GM21825 (cell line): ENCODE data around the gene GHR.

Experiments
- ATAC-seq: cut with Tn5 transposase; IDR thresholded peaks from one replicate; pipeline ENCODE4 v1.9.1; 2021; ENCODE audit warnings: mild to moderate bottlenecking, moderate library complexity; ENCODE audit not compliant: unreplicated experiment

The GHR gene

DNA sequence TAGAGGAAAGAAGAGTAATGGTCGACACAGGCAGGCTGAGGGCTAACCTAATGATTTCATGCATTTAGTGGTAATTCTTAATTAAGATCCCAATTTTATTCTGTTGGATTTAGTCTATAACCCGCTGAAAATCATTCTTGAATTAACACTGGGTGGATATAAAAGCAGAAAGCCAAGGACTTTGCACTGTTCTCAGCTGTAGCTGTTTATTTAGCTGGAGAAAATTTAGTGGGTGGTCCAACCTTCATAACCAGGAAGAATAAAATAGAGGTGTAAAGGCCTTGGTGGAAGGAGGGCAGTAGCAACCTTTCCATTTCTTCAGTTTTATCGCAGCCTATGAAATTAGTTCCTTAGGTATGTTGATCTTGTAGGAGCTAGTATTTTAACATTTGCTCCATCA is 92.3 kb downstream of the GHR start:
- no peak for ATAC-seq

DNA sequence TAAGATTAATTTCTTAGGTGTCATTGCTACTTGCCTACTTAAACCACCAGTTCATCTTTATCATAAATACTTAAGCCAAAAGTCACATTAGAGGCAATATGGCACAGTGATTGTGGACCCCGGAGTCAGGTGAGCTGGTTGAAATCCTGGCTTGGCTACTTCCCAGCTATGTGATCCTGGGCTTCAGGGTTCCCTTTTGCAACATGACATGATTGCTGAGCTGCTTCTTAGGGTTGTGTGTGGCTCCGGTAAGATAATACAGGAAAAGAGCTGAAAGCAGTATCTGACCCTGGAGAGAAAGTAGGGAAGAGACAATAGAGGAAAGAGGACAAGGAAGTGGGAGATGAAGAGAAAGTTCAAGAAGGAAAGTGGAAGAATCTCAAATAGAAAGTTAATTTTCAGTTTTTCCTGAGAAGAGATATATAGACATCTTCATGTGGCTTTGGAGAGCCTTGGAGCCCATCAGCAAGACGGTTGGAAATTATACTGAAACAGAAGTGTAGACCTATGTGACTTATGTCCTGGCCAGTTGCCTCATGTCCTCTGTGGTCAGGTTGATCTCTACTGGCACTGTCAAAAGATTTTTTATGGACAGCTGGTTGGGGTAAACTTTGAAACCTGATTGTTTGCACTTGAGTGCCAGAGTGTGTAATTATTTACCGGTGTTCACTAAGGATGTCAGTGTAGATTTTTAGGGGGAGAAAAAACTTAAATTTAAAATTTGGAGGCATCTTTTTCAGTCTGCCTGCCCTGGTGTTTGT is 93.2 kb downstream of the GHR start:
- ATAC-seq = no peak

DNA sequence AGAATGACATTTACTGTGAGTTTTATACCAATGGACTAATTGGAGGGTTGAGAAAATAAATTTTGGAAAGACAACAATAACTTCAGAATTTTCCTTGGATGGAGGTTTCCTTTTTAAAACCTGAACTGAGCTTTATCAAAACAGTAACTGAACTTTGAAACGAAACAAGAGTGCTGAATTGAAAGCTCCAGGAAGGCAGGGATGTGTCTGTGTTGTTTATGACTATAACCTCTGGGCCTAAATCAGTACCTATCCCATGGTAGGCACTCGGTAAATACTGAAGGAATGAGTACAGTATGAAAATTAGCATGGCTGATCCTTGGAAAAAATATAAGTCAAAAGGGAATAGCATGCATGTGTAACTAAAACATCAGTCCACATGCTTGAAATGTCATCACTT is 93.9 kb downstream of the GHR start:
- ATAC-seq = no peak

DNA sequence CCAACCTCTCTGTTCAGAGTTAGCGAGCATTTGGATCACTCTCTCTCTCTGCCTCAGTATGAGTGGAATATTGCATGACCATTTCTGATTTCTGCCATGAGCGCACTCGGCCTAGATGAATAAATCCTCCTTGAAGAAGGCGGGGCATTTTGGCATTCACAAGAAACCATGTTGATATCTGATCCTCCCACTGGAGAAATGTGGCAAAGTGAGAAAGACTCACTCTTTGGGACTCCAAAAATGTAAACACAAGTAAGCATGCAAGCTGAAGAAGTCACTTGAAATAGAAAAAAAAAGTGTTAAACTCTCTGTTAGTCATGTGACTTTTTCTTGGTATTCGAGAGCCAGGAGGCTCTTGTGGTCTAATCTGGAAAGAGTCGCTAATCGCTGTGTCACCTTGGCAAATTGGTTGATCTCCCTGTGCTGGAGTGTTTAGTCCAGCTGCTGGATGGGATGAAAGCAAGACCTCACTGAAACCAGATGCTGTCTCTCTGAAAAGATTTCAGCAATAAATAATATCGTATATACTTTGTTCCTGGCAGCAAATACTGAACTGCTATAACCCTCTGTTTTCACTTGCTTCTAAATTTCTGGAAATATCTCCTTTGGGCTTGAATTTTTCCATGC is 95.5 kb downstream of the GHR start:
- ATAC-seq = no peak

DNA sequence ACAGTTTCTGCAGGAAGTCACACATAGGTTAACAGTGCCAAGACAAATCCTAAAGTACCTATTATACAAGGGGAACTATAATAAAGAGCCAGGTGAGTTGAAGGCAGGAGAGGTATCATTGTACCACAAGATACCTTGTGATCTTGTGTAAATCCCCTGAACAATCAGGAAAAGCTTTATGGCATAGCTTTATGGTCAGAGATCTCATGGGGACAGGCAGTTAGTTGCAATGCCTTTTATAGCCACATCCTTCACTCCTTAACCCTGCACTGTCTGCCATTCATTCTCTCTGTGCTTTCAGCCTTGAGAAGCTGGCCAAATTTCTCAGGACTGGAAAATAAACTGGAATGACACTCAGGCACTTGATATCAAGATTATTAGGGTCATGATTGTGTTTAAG is 97.0 kb downstream of the GHR start:
- ATAC-seq = no peak

DNA sequence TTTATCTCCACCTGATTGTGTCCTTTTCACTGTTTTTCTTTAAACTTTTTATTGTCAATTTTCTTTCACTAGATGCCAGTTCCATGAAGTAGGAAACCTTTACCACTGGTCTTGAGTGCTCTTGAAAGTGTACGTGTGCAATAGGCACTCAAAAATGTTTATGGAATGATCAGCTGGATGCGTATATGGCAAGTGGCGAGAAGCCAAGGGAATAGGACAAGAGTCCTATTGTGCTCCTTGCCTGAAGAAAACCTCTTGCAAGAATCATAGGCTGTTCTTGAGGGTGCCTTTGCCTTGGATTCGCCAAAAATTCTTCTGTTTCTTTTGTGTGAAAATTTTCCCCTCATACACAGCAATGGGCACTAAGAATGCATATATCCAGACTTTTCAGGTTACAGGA is 97.7 kb downstream of the GHR start:
- no peak for ATAC-seq

DNA sequence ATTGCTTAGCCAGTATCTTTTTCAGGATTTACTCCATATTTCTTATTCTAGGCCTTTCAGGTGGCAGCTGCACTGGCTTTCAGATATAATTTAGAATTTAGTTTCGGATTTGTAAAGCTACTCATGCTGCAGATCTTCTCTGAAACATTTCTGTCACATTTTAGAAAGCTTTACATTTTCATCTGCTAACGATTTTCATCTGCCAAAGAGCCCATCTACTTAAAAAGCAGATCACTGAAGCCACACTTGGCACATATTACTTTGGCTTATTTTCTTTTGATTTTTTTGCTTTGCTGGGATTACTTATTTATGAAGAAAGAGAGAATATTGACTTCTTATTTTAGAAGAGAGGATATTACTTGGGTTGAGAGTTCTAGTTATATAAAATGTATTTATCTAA is 98.2 kb downstream of the GHR start:
- no peak for ATAC-seq

DNA sequence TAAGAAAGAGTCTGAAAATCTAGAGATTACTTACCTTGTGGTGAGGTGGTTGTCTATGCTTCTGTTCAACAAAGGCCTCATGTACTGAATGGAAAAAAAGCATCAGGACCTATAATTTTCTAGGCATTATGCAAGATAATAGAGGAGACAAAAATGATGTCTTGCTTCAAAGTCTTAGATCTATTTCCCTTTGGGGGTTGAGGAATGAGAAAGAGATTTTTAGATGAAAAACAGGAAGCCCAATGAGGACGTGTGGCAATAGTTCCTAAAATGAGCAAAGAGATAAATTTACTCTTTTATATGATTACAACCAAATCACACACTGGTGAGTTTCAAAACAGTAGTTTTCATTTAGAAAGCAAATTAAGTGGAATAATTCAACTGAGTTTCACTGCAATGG is 99.5 kb downstream of the GHR start:
- no peak for ATAC-seq

DNA sequence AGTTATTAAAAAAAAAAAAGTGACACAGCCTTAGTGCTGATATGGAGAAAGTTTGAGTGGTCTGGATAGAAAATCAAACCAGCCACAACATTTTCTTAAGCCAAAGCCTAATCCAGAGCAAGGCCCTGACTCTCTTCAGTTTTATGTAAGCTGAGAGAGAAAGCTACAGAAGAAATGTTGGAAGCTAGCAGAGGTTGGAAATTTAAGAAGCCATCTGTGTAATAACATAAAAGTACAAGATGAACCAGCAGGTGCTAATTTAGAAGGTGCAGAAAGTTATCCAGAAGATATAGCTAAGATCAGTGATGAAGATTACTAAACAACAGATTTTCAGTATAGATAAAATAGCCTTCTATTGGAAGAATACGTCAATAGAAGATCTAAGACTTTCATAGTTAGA is 102.9 kb downstream of the GHR start:
- ATAC-seq = no peak

DNA sequence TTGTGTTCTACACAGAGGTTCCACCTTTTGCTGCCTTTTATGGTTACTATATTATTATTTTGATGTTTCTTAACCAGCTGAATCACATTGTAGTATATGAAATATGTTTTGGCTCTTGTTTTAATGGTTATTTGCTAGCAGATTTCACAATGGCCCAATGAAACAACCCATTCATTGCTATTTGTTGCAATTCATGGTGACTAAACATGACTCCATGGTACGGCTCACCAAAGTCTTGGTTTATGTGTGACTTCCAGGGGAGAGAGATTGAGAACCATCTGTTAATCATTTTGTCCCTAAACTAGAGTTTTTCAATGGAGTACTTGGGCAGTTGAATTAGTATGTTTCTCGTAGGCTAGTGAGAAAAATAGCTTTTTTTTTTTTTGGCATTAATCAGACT is 108.4 kb downstream of the GHR start:
- no peak for ATAC-seq

DNA sequence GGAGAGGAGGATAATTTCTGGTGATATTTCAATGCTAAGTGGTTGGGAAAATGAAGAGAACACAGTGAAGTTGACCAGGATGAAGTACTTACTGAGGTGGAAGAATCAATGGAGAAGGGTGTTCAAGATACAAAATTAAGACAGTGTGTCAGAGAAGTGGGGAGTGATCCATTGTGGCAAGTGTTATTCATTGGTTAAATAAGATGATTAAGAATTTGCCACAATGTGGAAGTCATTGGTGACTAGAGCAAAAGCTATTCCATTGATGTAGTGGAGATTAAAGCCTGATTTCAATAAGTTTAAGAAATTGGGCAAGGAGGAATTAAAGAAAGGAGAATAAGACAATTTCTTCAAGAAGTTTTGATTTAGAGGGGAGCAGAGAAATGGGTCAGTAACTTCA is 118.9 kb downstream of the GHR start:
- ATAC-seq = no peak

DNA sequence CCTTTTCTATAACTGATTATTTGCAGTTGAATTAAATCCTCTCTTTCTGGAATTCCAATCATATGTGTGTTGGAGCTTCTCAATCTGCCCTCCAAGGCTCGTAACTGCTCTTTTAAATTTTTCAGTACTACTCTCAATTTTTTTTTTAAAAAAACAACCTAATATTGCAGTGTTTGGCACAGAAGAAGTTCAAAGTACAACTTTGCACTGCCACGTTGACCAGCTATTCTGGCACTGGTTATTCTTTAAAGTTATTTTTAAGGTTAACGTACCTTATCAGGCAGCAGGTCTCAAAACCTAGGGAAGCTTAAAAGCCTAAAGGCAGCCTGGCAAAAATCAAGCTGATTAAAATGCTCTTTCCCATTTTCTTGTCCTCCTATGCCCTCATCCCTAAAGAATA is 120.5 kb downstream of the GHR start:
- ATAC-seq = no peak

DNA sequence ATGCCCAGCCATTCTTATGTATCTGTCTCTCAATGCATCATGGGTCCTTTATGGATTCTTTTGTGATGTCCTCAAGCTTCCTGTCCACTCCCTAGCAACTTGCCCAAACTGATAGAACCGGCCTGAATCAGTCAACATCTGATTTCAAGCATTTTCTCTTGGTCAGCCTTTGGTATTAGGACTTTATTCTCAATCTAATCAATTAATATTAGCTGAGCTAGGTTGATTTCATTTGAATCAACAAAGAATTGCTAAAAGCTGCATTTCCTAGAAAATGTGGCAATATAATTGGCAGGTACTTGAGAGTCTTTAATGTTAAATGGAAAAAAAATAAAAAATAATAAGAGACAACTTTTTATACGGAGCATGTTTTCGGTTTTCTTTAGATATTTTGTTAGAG is 121.8 kb downstream of the GHR start:
- ATAC-seq = no peak

DNA sequence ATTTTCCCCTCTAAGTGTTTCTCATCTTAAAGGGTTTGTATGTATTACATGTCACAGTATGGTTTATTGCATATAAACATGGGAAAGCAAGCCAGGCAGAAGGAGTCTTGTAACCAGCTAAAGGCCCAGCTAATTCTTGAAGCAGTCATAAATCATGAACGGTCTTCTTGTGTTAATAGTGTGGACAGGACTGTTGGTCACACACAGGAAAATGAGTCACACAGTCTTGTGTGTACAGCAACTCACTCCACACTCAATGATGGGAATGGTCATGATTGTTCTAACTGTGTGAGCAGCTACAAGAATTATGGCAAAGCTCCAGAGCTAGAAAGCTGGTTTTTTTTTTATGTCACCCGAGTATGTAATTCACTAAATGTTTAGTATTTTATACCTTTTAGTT is 123.9 kb downstream of the GHR start:
- ATAC-seq = no peak

DNA sequence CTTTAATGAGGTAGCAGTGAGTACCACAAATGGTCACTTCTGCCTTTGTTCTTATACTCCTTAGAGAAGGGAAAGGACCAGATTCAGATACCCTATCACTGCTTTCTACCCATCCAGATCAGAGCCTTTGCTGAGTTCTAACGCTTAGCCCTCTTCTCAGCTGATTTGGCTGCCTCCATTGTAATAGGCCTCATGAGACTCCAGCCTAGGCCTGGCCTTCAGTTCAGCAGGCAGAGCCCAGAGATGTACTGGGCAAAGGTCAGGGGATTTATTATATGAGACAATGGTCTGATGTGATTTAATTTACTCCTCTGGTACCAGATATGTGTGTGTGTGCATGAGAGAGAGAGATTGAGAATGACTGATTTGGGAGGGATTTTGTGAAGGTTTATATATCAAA is 124.7 kb downstream of the GHR start:
- ATAC-seq = no peak

DNA sequence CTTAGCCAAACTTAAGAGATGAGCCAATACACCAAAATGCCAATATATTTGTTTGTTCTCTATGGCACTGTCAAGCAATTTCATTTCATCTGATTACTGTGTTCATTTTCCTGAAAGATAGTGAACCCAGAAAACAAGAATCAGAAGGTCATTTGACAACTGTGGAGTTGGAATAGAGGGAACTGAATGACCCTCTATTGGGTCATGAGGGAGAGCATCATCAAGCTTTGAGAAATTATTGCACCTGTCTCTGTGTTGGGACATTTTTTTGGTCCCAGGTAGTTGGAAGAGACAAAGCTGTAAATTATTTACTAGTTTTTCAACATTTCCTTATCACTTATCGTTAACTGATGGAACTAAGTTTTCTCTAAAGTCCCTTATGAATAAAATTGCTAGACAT is 129.4 kb downstream of the GHR start:
- ATAC-seq = no peak

DNA sequence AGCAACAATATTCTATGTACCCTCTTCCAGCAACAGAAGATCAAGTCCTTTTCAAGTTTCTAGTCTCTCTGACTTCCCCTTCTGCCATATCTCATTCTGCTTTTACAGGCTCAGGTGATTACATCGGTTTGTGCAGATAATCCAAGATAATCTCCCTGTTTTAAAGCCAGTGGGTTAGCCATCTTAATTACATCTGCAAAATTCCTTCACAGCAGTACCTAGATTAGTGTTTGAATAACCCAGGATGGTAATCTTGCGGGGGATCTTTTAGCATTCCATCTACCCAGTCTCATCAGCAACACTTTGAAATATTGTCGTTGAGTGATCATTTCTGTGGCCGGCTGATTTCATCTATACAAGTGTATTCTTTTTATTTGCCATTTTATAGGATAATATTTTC is 130.2 kb downstream of the GHR start:
- no peak for ATAC-seq

DNA sequence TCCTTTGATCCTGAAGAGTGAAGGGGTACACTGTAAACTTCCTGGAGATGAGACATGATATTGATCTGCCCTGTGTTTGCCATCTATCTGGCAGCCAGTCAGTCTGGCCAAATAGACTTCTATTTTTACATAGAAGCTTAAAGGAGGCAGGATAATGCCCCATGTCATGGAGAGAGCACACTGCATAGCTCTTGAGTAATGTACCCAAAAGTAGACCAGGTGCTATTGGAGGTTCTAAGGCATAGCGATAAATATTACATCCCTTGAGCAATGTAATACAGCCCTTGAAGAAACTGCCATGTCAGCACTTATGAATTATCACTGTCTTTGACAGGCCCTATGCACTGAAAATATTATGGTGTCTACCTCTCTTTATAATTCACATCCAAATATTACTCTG is 131.8 kb downstream of the GHR start:
- no peak for ATAC-seq

DNA sequence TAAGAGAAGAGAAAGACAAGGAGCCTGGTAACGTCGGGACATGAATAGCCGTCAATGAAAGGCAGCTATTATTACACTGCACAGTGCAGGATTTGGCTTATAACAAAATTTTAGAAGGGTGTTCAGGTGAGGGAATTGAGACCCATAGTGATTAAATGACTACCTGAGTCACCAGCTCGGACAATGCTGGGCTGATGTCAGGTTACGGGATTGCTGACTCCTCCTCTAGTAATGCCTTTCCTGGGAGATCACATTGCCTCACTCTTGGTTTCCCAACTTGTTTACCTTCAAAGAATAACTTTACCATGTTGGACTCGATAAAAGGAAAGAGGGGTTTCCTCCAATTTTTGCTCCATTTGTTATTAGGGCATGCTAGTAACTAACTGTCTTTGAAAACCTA is 132.6 kb downstream of the GHR start:
- ATAC-seq = no peak

DNA sequence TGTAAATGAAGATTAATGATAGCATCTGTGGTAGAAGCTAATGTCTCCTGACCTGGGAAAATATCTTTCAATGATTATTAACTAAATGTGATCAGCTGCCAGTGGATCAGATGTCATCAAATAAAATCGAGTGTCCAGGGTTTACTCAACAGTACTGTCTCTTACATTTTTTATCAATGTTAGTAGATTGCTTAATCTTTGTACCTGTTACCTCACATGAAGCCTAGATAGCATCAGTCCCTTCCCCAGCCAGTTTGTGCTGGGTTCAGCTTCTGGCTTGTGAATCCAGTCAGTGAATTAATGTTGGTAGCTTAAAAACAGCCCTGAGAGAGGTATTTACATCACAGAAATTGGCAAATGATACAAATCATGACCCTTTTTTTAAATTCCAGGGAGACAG is 134.4 kb downstream of the GHR start:
- no peak for ATAC-seq

DNA sequence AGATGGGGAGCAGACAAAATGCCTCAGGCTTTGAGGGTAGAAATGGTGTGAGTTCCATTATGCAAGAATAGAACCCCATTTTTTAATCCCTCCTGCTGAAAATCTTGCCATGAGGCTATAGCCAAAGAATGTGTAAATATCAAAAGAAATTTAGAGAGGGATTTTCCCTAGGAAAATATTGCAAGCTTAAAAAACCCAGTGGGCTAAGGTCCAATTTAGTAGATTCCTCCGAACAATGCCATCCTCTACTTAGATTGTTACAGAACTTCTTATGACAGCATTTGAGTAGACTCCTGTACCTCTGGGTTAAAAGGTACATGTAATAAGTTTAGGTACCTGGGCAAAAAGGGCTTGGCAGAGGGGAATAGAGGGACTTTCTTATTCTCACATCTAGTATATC is 138.4 kb downstream of the GHR start:
- no peak for ATAC-seq

DNA sequence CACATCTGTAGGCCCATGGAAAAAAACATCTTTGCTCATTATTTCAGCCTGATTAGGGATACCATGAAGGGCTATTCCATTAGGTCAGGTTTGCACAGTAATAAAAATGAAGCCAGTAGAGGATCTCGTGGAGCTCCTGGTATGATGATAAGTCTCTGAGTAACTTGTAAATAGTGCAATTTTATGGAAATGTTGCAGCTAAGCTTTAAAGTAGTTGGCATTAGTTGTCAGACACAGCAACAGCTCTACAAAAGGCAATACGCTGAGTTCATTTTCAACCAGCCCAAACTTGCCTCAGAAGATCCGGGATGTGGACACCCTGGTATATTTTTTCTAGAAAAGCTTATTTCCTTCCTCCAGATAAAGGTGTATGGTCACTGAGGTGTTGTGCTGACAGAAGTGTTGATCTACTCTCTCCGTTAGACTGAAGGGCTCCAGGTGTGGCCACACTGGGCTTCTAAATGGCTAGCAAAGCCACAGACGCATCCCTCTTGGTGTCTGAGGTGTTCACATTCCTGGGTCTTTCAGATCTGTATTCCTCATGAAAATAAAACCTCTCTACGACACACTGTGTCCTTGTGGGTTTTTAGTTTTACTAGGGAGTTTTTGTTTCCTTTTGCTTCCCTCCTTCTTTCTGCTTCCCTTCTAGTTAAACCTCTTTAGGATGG is 141.6 kb downstream of the GHR start:
- ATAC-seq = no peak
